T-helper 2 cell (primary cell): Measurements from ENCODE around the gene PTGR3.

ENCODE experiments used
- DNase-seq, 5 experiments: peaks; one replicate each; pipeline versions ENCODE4 v3.0.0 to v3.0.0-alpha.2; 2012 to 2022

The PTGR3 gene

GRCh38 chr18:75214766-75215510 lies 6.0 kb upstream of the PTGR3 start:
- no peak for DNase-seq

DNA sequence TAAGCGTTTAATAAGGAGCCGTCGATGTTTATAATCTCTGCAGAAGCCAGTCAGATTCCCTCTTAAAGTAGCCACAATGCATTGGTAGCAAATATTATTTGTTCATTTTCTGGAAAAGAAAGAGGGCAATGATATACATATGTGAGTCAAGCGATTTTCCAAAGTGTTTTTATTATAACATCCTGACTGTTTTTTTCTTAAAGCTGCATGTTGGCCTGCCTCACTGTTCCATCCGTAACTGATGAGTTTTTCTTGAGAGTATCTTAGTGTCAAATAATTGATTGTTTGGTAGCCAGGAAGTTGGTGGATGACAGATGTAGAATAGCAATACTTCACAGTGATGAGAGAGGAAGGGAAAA lies 5.4 kb upstream of the PTGR3 start:
- DNase-seq, result no peak

DNA sequence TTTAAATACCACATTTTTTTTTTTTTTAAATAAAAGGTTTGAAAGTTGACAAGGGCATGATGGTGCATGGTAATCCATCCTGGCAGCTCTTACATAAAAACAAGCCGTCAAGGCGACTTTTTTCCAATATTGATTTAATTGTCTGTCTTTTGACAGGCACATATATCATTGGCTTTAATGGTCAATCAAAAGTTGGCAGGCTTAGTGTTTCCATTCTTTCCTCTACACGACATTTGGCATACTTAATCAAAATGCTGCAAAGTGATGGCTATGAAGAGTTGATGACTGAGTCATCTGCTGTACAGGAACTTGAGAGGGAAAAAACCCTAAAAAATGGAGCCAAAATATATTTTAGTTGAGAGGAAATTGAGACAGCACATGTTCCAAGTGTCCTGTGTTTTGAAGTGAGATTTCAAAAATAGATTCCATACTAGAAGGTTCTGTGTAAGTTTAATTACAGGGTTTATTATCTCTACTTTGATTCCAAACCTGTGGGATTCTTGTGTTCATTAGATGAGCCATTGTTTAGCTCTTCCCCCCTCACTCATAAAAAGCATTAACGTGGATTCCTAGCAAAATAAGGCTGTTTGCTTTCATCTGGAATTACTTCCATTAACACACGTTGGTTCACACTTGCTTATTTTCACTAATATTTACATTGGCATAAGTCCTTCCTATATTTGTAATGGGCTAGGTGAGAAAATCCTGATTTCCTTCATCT lies 4.8 kb upstream of the PTGR3 start:
- DNase-seq, result no peak

DNA sequence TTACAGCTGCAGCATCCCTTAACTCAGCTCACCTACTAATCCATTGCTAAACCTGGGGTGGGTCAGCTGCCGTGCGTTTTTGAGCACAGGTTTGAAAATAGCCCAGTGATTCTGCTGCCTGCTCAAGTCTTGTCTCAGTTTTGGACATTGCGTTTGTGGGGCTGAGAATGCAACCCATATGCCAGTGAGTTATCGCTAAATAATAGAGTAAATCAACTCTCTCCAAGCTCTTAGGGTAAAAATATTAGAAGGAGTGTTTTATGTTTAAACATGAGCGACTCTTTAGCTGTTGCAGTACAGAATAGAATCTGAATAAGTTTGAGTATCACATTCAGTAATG lies 3.8 kb upstream of the PTGR3 start:
- no peak for DNase-seq

- peak in 2 of 5 experiments; percentile 22 to 45 for DNase-seq
Observed at GRCh38 chr18:75211953-75212750, 3.2 kb upstream of the PTGR3 start.

GRCh38 chr18:75211626-75211952 lies 2.6 kb upstream of the PTGR3 start:
- DNase-seq, result peak in 1 of 5 experiments; percentile 41

GRCh38 chr18:75211002-75211621 lies 2.2 kb upstream of the PTGR3 start:
- peak in 2 of 5 experiments; percentile 30 to 53 for DNase-seq

DNA sequence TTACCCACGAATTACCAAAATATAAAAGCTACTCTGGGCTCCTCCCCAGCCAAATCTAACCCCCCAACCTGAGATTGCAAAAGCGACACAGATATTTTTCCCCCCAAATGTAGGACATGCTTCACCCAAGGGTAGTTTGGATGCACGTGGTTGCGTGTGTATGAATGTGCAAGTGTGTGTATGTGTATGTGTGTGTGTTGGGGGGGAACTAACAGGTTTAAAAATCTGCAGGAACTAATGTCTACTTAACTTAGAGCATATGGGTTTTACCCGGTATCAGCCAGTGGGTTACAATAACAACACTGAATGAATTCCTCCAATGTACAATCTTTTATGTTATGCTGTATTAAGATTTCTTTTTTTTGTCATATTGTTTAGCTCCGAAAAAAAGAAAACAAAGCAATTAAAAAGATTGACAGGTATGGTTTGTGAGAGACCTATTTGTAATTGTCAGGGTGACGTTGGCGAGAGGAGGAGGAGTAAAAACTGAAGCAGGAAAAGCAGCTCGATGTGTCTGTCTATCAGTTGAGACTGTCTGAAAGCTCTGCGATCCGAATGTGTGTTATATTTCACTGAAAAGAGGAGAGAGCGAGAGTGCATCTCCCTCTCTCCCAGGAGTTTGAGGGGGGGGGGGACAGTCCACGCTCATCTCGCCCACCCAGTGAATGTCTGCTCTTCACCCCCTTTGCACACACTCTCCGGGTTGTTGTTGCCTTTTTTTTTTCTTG lies 1.5 kb upstream of the PTGR3 start, which contains the start of gene TSHZ1:
TSHZ1 (plus strand) TSS at position 524 of the 728 bp plus-strand sequence. CDS start 1,080 bp downstream, outside the sequence.
- DNase-seq, result peak in 3 of 5 experiments; percentile 45 to 94 (median 75)

GRCh38 chr18:75209951-75210258 lies 966 bp upstream of the PTGR3 start:
- DNase-seq, result no peak

- DNase-seq, result no peak
Observed at GRCh38 chr18:75208836-75209128, 157 bp downstream of the PTGR3 start.

- DNase-seq, result peak in 4 of 5 experiments; percentile 16 to 54 (median 21)
Observed at GRCh38 chr18:75208155-75208835, 644 bp downstream of the PTGR3 start.

GRCh38 chr18:75207310-75208154 lies 1.4 kb downstream of the PTGR3 start:
- DNase-seq, result peak in 1 of 5 experiments; percentile 79

- no peak for DNase-seq
Observed at GRCh38 chr18:75206452-75207309, 2.3 kb downstream of the PTGR3 start.

- DNase-seq, result no peak
Observed at GRCh38 chr18:75205514-75206132, 3.3 kb downstream of the PTGR3 start.

DNA sequence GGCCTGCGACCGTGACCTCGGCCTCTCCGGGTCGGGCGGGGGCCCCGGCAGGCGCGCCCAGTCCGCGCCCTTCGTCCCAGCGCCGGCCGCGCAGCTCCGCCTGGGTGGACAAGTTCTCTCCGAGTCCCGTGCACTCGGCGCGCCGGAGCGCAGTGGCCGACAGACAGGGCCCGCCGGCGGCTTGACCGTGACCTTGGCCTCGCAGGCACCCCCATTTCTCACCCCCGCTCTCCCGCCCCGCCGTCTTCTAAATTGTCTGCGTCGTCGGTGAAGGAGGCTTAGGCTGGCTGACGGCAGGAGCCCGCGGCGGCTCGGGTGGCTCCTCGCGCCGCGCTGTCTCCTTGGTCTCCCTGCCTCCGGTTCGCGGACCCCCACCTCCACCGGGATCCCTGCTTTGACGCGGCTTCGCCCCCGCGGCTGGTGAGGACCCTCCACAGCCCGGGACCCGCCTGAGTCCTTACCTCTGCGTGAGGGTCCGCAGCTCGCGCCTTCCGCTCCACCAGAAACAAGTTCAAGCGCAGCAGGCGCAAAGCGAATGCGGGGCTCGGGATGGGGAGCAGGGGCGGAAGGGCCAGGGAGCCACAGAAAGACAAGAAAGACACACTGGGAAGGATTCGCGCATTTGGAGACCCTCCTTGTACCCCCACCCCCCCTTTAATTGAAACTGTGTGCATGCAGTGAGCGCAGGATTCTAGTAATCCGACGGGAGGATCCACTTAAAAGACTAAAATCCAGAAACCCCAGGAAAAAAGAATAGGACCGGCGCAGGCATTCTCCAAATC lies 4.0 kb downstream of the PTGR3 start:
- DNase-seq, result no peak

DNA sequence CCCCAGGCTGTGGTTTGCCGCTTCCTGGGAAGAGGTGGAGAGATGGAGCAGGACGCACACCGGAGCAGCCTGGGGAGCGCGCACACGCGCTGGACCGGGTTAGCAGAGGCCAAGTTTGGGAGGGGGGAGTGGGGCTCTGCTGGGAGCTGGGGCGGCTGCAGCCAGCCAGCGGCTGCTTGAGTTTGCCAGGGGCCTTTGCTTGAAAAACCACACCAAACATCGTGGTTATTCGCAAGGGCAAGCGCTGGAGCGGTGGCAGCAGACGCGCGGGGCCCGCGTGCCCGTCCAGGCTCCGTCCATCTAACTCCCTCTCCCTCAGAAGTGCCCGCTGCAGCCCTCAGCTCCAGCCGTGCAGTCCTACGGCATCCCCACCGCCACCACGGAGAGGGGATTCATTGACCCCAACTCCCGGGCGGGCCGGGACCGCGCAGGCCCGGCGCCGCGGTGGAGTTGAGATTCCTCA lies 4.6 kb downstream of the PTGR3 start:
- no peak for DNase-seq

DNA sequence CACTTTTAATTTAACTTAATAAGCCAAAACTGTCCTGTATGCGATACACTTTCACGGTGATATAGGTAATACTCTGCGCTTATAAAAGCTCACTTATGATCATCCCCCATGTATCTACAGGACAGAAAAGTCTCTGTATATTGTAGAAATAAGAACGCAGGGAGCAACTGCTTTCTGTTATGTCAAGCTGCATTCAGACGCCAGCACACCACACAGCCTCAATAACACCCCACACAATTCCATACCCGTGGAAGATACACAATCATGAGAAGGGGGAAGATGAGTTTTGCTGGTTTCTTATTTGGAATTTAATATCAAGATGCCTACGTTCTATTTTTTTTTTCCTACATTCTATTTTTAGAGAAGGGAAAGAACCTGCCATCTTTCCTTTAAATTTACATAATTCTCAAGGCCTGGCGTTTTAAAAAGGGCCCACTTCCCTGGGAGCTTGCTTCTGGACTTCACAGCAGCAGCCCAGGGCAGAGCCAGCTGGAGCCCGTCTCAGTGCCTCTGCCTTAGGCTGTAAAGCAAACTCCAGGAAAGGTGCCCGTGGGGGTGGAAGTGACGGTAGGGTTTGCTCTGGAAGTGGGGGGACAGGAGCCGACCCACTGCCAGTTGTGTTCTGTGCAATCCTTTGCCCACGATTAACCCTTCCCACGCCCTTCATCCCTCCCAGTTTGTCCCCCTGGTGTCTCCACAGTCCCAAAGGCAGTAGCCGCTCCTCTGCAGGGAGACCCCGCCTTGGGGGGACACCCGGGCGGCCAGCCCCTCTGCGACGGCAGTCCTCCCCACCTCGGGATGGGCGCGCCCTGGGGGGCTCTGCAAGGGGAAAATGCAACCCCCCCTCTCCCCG lies 5.3 kb downstream of the PTGR3 start:
- no peak for DNase-seq
